HCT116 (cell line): ENCODE measurements around the gene LYRM4. TPM values are rescaled to one million over a fixed set of nuclear protein-coding genes. Genes with fewer than 3 reads are reported as not detected.

ENCODE experiments used
- ATAC-seq: fragments of 200-7000 bp; cut with Tn5 transposase; 2 replicates; pipeline ENCODE4 v1.9.1; 2020; ENCODE audit warnings: mild to moderate bottlenecking, moderate library complexity
- BruUV-seq: library from RNA; stranded (reverse); fragments of 400-500 nt; replicated peaks from 2 replicates; lab custom pipeline; 2021; lab: Mats Ljungman, UMichigan
- CTCF ChIA-PET: fragments of 300-600 bp; sonication (Branson Sonifier 250); formaldehyde crosslinking; loops from one replicate; lab custom pipeline; 2021; ENCODE audit warnings: antibody characterized with exemption; lab: Charles Lee
- POLR2A ChIA-PET: fragments of 300-600, 350-600 bp; sonication (Branson Sonifier 250); formaldehyde crosslinking; loops from one replicate; lab custom pipeline; 2021; ENCODE audit warnings: antibody characterized with exemption; lab: Charles Lee
- RAD21 ChIA-PET, 2 experiments: fragments of 300-600 bp; sonication (Branson Sonifier 250); formaldehyde crosslinking; loops; one replicate each; lab custom pipeline; 2023; ENCODE audit warnings: low total read pairs in 2 of 2; ENCODE audit not compliant: uncharacterized antibody in 2 of 2, unreplicated experiment in 2 of 2, low non-redundant PET in 1 of 2; lab: Charles Lee
- DNase-seq: peaks from one replicate; pipeline ENCODE4 v3.0.0-alpha.2; 2010; ENCODE audit warnings: low read depth, low spot score
- H2AFZ ChIP-seq: fragments of 200-600 bp; shearing (Covaris generic), sonication (generic); 2 replicates; pipeline ENCODE4 v1.6.1; 2017; ENCODE audit warnings: low read depth, mixed run types, mixed read lengths, antibody characterized with exemption, low read length; ENCODE audit not compliant: poor library complexity, severe bottlenecking
- H3K27ac ChIP-seq: 2 replicates; pipeline ENCODE4 v1.5.1; 2012; ENCODE audit warnings: low read depth, low read length
- H3K27me3 ChIP-seq: fragments of 200-600 bp; sonication (generic); 2 replicates; pipeline ENCODE4 v1.6.1; 2016; ENCODE audit warnings: mixed run types, low read length, mixed read lengths; ENCODE audit not compliant: insufficient read depth
- H3K36me3 ChIP-seq, 2 experiments: fragments of 200-500 bp in 1 of 2; fragments of 200-600 bp in 1 of 2; sonication (Bioruptor generic) in 1 of 2; sonication (generic) in 1 of 2; 2 replicates each; pipeline versions ENCODE4 v1.5.1 to v1.6.1; 2014 to 2016; ENCODE audit warnings: low read length in 2 of 2, inconsistent platforms in 1 of 2, mixed read lengths in 1 of 2, mixed run types in 1 of 2; ENCODE audit not compliant: insufficient read depth in 2 of 2, control insufficient read depth in 1 of 2
- H3K4me1 ChIP-seq, 2 experiments: fragments of 200-600 bp in 1 of 2; sonication (generic) in 1 of 2; 2 replicates each; pipeline versions ENCODE4 v1.5.1 to v1.6.1; 2012 to 2017; ENCODE audit warnings: low read length in 2 of 2, inconsistent platforms in 1 of 2, mild to moderate bottlenecking in 1 of 2, mixed read lengths in 1 of 2, mixed run types in 1 of 2, moderate library complexity in 1 of 2; ENCODE audit not compliant: insufficient read depth in 2 of 2, control insufficient read depth in 1 of 2
- H3K4me2 ChIP-seq: fragments of 200-600 bp; sonication (generic); 2 replicates; pipeline ENCODE4 v1.6.1; 2017; ENCODE audit warnings: mixed run types, low read length, mixed read lengths
- H3K4me3 ChIP-seq, 2 experiments: fragments of 200-600 bp in 1 of 2; sonication (generic) in 1 of 2; replicated peaks in 1 of 2; 2 replicates each; pipeline ENCODE4 v1.5.1; 2011 to 2016; ENCODE audit warnings: low read length in 2 of 2, control low read depth in 1 of 2, low read depth in 1 of 2, mild to moderate bottlenecking in 1 of 2, mixed read lengths in 1 of 2, mixed run types in 1 of 2
- H3K79me2 ChIP-seq: fragments of 200-600 bp; sonication (generic); 2 replicates; pipeline ENCODE4 v1.6.1; 2017; ENCODE audit warnings: mild to moderate bottlenecking, mixed run types, low read length, moderate library complexity, mixed read lengths; ENCODE audit not compliant: insufficient read depth
- H3K9ac ChIP-seq: fragments of 200-600 bp; sonication (generic); 2 replicates; pipeline ENCODE4 v1.6.1; 2016; ENCODE audit warnings: low read length, mixed read lengths
- H3K9me2 ChIP-seq: fragments of 200-600 bp; sonication (generic), shearing (Covaris generic); 2 replicates; pipeline ENCODE4 v1.6.1; 2017; ENCODE audit warnings: mixed run types, mild to moderate bottlenecking, moderate library complexity; ENCODE audit not compliant: insufficient read depth
- H3K9me3 ChIP-seq, 2 experiments: fragments of 200-500 bp in 1 of 2; fragments of 200-600 bp in 1 of 2; sonication (Bioruptor generic) in 1 of 2; sonication (generic) in 1 of 2; 2 replicates each; pipeline ENCODE4 v1.6.1; 2014 to 2017; ENCODE audit warnings: low read length in 2 of 2, mixed read lengths in 2 of 2, inconsistent platforms in 1 of 2, low read depth in 1 of 2, mild to moderate bottlenecking in 1 of 2, mixed run types in 1 of 2, moderate library complexity in 1 of 2; ENCODE audit not compliant: control insufficient read depth in 1 of 2, insufficient read depth in 1 of 2
- H4K20me1 ChIP-seq: fragments of 200-600 bp; sonication (generic), shearing (Covaris generic); 2 replicates; pipeline ENCODE4 v1.6.1; 2017; ENCODE audit warnings: mixed run types, mild to moderate bottlenecking, moderate library complexity; ENCODE audit not compliant: insufficient read depth
- ATF3 ChIP-seq: IDR thresholded peaks from 2 replicates; pipeline ENCODE4 v1.6.1; 2012
- CBX3 ChIP-seq: IDR thresholded peaks from 2 replicates; pipeline ENCODE4 v1.6.1; 2012; ENCODE audit warnings: low read depth
- CEBPB ChIP-seq: IDR thresholded peaks from 2 replicates; pipeline ENCODE4 v1.6.1; 2012; ENCODE audit warnings: low read depth
- CTCF ChIP-seq, 3 experiments: fragments of 200-600 bp in 1 of 3; sonication (generic) in 1 of 3; IDR thresholded peaks in 2 of 3; conservative IDR thresholded peaks in 1 of 3; 2 replicates each; pipeline ENCODE4 v1.5.1; 2012 to 2017; ENCODE audit warnings: low read depth in 2 of 3, low read length in 2 of 3, antibody characterized with exemption in 1 of 3, borderline replicate concordance in 1 of 3, control low read depth in 1 of 3, mild to moderate bottlenecking in 1 of 3, mixed read lengths in 1 of 3, mixed run types in 1 of 3, moderate library complexity in 1 of 3; ENCODE audit not compliant: insufficient read depth in 1 of 3
- EZH2phosphoT487 ChIP-seq: fragments of 200-600 bp; IDR thresholded peaks from 2 replicates; pipeline ENCODE4 v1.6.1; 2018; ENCODE audit warnings: antibody characterized with exemption, borderline replicate concordance
- JUND ChIP-seq: IDR thresholded peaks from 2 replicates; pipeline ENCODE4 v1.6.1; 2012
- POLR2A ChIP-seq: IDR thresholded peaks from 2 replicates; pipeline ENCODE4 v1.7.0; 2011; ENCODE audit warnings: borderline replicate concordance; ENCODE audit not compliant: insufficient read depth, insufficient read length; ENCODE audit errors: extremely low read depth
- POLR2AphosphoS5 ChIP-seq: IDR thresholded peaks from 2 replicates; pipeline ENCODE4 v1.6.1; 2011; ENCODE audit warnings: mild to moderate bottlenecking, low read depth, low read length, moderate library complexity
- SIN3A ChIP-seq: IDR thresholded peaks from 2 replicates; pipeline ENCODE4 v1.6.1; 2012; ENCODE audit warnings: low read depth
- SP1 ChIP-seq: IDR thresholded peaks from 2 replicates; pipeline ENCODE4 v1.6.1; 2012; ENCODE audit warnings: low read depth
- TCF7L2 ChIP-seq: IDR thresholded peaks from 2 replicates; pipeline ENCODE4 v1.7.0; 2011; ENCODE audit warnings: borderline replicate concordance, inconsistent platforms; ENCODE audit not compliant: insufficient read depth, insufficient read length; ENCODE audit errors: extremely low read depth
- ZFX ChIP-seq: fragments of 450-650 bp; IDR thresholded peaks from 2 replicates; pipeline ENCODE4 v1.6.1; 2017
- ZNF274 ChIP-seq: fragments of 200-500 bp; sonication (Bioruptor generic); IDR thresholded peaks from 2 replicates; pipeline ENCODE4 v1.6.1; 2014; ENCODE audit warnings: mild to moderate bottlenecking, low read depth, low read length, inconsistent platforms
- intact Hi-C: fragments of 100-400 bp; cut with micrococcal nuclease; formaldehyde crosslinking; loops from 2 replicates; pipeline ENCODE4 v1.10.0; 2022
- total RNA-seq: library from RNA; stranded (reverse); gene quantifications from one replicate; pipeline ENCODE4 v1.2.1, GENCODE V29; 2021; ENCODE audit not compliant: unreplicated experiment
- TF ChIP-seq, protein P1 (sequence below): IDR thresholded peaks from 2 replicates; pipeline ENCODE4 v1.6.1; 2012
- TF ChIP-seq, protein P2 (sequence below): IDR thresholded peaks from 2 replicates; pipeline ENCODE4 v1.6.1; 2011; ENCODE audit warnings: mild to moderate bottlenecking, low read length, moderate library complexity; ENCODE audit not compliant: insufficient replicate concordance; ENCODE audit errors: extremely low read depth

The LYRM4 gene
- total RNA-seq, 1 experiment from 2014 or later = 30.1 TPM

- TF ChIP-seq SIN3A (no peak), CTCF (IDR thresholded peaks at IDR 0.05 in 2 of 3, conservative IDR thresholded peaks at IDR 0.05 in 1 of 3; ENCODE audit: borderline replicate concordance in 1 of 3, insufficient read depth in 1 of 3, low read depth in 2 of 3, low read length in 2 of 3) (no peak), CBX3 (no peak)
- TF ChIP-seq, protein P1, sequence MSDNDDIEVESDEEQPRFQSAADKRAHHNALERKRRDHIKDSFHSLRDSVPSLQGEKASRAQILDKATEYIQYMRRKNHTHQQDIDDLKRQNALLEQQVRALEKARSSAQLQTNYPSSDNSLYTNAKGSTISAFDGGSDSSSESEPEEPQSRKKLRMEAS = no peak
Observed at GRCh38 chr6:5249451-5250122, 11.2 kb downstream of the LYRM4 start (continued).

- ChIA-PET RAD21 (no interaction called here), POLR2A (no interaction called here), CTCF (no interaction called here)
- DNase-seq (no peak), ATAC-seq (no peak)
- H4K20me1 ChIP-seq = no peaks in the 10 kb centered on the region
- no peaks in the 10 kb centered on the region for H3K27me3 ChIP-seq
- H2AFZ ChIP-seq = no peak overlapping the region
- H3K36me3 ChIP-seq = peaks cover 0 to 5% of the 10 kb centered on the region in 2 experiments; a peak in 1 of 4 replicates
- peaks cover 73% of the 10 kb centered on the region for H3K79me2 ChIP-seq
- H3K27ac ChIP-seq = no peak overlapping the region
- no peak overlapping the region for H3K4me3 ChIP-seq
- intact Hi-C loops = no loop called here
- BruUV-seq = no TSS peak
- no peak overlapping the region for H3K9ac ChIP-seq
- no peak overlapping the region for H3K4me2 ChIP-seq
- TF ChIP-seq, protein P1 = no peak
- TF ChIP-seq TCF7L2 (no peak), POLR2A (no peak), SIN3A (no peak), ZFX (no peak), EZH2phosphoT487 (no peak), POLR2AphosphoS5 (no peak), ATF3 (no peak), ZNF274 (no peak), JUND (no peak), SP1 (no peak), CEBPB (no peak)
- TF ChIP-seq, protein P2, sequence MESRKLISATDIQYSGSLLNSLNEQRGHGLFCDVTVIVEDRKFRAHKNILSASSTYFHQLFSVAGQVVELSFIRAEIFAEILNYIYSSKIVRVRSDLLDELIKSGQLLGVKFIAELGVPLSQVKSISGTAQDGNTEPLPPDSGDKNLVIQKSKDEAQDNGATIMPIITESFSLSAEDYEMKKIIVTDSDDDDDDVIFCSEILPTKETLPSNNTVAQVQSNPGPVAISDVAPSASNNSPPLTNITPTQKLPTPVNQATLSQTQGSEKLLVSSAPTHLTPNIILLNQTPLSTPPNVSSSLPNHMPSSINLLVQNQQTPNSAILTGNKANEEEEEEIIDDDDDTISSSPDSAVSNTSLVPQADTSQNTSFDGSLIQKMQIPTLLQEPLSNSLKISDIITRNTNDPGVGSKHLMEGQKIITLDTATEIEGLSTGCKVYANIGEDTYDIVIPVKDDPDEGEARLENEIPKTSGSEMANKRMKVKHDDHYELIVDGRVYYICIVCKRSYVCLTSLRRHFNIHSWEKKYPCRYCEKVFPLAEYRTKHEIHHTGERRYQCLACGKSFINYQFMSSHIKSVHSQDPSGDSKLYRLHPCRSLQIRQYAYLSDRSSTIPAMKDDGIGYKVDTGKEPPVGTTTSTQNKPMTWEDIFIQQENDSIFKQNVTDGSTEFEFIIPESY = no peak
- H3K9me2 ChIP-seq = no peaks in the 10 kb centered on the region
- peaks cover 0 to 7% of the 10 kb centered on the region in 2 experiments; a peak in 1 of 4 replicates for H3K4me1 ChIP-seq
- no peaks in the 10 kb centered on the region; a peak in 1 of 4 replicates for H3K9me3 ChIP-seq
Observed at GRCh38 chr6:5248302-5249098, 12.2 kb downstream of the LYRM4 start.
